HG03565 (cell line): ENCODE data around the gene SPRR2F.
"Not testable (repeated sequence)": the region's sequence is repeated elsewhere in the genome, so short reads cannot be mapped to it uniquely, and the experiment has no call there.

Experiments
- ATAC-seq: cut with Tn5 transposase; IDR thresholded peaks from one replicate; pipeline ENCODE4 v1.9.1; 2021; ENCODE audit warnings: mild to moderate bottlenecking, moderate library complexity; ENCODE audit not compliant: unreplicated experiment

The SPRR2F gene, protein sequence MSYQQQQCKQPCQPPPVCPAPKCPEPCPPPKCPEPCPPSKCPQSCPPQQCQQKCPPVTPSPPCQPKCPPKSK

DNA sequence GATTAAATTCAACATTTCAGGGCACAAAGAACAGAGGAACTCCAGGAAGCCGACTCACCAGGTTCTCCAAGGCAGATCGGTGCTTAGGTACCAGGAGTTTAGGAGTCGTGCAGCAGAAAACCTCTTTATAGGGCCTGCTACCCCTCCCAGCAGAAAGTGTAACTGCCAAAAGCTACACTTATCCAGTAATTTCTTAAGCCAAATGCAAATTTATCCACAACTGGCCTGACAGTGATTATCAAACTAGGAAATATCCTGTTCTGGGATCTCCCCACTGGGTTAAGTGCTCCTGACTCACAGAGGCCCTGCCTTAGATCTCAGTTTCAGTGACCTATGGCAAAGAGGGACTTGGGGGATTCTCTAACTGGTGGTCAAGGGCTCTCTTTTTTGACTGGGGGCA lies at the start of gene SPRR2F:
Gene SPRR2F (minus strand): TSS at position 101 of the 400 bp plus-strand sequence. CDS start 783 bp downstream, outside the sequence.
- no peak for ATAC-seq

DNA sequence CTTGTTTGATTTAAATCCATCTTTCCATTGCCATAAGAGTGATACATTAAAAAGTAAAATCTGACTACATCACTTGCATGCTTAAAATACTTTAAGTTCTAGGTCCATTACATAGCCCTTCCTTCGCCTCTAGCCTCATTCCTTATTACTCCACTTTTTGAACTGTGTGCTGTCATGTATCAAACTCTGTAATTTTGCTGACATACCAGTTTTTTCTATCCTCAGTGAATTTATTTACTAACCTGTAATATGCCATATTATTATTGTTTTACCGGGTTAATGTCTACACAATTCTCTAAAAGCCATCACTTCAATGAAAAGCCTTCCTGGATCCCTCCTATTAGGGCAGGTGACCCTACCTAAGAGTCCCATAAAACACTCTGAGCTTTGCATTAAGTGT lies 42.2 kb upstream of the SPRR2F start:
- ATAC-seq: no peak

DNA sequence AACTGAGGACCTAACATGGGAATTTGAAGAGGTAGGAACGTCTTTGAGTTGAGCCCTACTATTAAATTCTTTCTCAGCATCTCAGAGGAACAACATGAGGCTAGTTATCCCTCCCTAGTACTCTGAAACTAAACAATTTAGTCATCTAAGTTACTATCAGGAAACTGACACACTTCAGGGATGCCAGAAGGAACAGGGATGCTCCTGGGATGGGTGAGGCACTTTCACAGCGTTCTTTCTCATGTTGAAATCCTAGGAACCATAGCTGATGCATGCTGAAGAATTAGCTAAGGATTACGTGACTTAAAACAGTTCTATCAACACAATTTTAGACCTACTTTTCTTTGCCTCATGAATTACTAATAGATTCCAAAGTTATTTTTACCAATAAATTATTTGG lies 39.2 kb upstream of the SPRR2F start:
- no peak for ATAC-seq

DNA sequence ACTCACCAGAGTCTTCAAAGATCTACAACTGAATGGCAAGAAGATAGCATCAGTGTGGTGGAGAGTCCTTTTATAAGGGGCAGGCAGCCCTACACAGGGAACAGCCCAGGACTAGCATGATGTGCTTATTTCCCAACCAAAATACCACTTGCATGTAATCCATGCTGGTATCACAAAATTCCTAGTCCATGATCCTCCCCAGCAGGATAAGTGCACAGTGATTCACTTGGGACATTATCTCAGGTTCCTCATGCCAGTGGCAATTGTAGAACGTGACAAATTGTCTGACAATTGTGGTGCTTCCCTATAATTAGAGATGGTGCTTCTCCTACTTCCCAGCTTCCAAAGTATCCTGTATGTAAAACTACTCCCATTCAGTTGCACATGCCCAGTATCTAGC lies 37.5 kb upstream of the SPRR2F start, which contains the start of gene SPRR2G:
Gene SPRR2G (minus strand): TSS at position 45 of the 400 bp plus-strand sequence. CDS start 780 bp downstream, outside the sequence.
- ATAC-seq: no peak

DNA sequence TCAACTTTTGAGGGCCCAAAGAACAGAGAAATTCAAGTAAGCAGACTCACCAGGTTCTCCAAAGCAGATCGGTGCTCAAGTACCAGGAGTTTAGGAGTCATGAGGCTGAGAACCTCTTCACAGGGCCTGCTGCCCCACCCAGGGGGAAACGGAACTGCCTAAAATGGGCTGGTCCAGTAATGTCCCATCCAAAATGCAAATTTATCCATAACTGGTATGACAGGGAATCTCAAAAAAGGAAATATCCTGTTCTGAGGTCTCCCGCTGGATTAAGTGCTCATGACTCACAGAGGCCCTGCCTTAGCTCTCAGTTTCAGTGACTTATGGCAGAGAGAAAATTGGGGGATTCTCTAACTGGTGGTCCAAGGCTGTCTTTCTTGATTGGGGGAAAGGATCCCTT lies 28.1 kb upstream of the SPRR2F start:
- ATAC-seq: no peak

DNA sequence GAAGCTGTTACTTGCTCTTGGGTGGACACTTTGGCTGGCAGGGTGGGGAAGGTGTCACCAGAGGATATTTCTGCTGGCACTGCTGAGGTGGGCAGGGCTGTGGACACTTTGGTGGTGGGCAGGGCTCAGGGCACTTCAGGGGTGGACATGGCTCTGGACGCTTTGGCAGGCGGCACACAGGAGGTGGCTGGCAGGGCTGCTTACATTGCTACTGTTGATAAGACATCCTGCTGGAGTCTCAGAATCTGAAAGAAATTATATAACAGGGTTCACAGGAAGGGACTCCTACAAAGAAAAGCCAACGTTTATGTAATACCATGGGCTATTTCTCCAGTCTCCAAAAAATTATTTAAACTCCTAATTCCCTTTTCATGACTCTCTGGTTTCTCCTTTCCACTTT lies 27.2 kb upstream of the SPRR2F start:
- no peak for ATAC-seq

DNA sequence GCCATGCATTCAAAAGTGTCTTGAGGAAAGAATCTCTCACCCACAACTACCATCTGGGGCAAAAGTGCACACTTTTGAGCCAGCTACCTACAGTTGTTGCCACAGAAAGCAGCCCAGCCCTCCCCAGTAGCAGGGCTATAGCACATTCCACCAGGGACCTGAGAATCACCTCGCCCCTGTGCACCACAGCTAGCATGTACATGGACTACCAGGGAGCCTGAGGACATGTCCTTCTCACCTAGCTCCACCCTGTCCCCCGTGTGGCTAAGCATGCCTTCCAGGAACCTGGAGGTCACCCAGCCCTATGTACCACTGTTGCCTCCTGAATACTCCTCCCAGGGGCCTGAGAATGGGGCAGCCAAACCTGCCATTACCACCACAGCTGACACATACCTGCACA lies 20.4 kb upstream of the SPRR2F start:
- ATAC-seq: no peak

DNA sequence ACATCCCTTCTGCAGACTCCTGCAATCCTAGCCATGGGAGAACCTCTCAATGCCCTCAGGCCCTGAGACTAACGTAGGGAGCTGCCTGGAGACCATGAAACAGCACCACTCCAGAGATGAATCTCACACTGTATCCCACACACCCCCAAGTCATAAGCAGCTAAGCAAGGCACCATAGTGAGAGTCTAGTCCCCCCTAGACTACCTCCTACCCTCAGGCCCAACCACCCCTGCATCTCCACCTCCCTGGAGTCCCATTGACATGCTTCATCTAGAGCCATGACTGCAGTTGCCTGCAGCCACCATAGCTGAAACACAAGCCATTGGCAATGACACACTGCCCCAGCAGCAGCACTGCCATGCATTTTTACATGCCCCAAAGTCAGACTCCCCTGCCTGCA lies 20.0 kb upstream of the SPRR2F start:
- ATAC-seq: no peak

DNA sequence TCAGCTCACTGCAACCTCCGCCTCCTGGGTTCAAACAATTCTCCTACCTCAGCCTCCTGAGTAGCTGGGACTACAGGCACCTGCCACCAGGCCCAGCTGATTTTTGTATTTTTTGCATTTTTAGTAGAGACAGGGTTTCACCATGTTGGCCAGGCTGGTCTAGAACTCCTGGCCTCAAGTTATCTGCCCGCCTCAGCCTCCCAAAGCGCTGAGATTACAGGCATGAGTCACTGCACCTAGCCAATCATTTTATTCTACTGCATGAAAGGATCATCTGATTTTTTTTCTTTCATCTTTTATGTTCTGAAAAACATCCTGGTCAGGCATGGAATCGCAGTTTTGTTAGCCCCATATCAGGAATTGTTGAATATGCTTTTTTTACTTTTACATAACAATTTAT lies 15.4 kb upstream of the SPRR2F start:
- ATAC-seq: not testable (repeated sequence)

DNA sequence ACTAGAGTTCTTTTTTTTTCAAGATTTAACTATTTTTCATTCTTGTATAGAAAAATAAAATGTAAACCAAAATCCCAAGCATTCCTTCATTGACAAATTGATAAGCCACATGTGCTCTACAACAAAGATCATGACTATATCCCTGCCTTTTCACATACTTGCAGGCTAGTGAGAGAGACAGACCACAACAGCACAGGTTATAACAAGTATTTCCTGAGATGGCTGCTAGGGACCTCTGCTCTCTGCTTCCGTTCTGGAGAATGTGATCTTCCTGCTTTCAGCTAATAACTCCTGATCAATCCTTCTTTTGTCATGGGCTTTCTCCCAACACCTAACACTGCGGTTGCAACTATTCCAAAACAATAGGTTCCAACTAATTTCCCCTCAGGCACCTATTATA lies 14.0 kb upstream of the SPRR2F start:
- no peak for ATAC-seq

DNA sequence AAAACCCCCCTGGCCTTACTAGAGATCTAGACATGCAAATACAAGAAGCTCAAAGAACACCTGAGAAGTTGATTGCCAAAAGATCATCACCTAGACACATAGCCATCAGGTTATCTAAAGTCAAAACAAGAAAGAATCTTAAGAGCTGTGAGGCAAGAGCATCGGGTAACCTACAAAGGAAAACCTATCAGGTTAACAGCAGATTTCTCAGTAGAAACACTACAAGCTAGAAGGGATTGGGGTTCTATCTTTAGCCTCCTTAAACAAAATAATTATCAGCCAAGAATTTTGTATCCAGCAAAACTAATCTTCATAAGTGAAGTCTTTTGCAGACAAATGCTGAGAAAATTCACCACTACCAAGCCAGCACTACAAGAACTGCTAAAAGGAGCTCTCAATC lies 12.2 kb upstream of the SPRR2F start:
- no peak for ATAC-seq

DNA sequence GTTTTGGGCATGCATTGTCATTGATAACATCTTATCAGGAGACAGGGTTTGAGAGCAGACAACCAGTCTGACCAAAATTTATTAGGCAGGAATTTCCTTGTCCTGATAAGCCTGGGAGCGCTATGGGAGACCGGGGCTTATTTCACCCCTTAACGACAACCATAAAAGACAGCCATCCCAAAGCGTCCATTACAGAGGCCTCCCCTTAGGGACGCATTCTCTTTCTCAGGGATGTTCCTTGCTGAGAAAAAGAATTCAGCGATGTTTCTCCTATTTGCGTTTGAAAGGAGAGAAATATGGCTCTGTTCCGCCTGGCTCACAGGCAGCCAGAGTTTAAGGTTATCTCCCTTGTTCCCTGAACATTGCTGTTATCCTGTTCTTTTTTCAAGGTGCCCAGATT lies 10.5 kb upstream of the SPRR2F start:
- ATAC-seq: not testable (repeated sequence)

DNA sequence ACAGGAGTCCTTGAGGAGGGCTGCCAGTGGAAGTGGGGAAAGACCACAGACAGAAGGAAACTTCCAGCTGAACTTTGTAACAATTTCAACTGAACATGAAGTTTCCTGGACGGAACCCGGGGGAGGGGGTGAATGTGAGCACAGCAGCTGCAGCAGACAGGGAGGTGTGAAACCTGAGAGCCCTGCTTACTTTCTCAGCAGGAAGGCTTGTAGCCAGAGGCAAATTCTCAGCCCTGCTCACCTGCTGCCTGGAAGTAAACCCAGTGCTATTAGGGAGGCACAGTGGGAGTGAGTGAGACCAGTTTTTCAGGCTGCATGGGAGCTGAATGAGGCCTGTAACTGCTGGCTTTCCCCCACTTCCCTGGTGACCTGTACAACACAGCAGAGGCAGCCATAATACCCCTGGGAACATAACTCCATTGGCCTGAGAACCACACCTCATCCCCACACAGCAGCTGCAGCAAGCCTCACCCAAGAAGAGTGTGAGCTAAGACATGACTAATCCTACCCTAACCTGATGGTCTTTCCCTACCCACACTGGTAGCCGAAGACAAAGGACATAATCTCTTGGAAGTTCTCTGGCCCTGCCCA lies 9.6 kb upstream of the SPRR2F start:
- ATAC-seq: no peak

DNA sequence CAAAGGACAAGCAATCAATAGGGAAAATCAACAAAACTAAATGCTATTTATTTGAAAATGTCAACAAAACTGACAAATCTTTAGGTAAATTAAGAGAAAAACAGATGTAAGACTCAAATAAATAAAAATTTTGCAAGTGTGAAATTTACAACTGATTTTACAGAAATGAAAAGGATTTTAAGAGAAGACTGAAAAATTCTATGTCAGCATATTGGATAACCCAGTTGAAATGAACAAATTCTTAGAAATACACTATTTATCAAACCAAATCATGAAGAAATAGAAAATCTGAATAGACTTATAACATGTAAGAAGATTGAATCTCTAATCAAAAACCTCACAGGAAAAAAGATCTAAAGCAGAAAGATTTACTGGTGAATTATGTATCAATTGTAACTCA lies 7.6 kb upstream of the SPRR2F start:
- ATAC-seq: no peak

DNA sequence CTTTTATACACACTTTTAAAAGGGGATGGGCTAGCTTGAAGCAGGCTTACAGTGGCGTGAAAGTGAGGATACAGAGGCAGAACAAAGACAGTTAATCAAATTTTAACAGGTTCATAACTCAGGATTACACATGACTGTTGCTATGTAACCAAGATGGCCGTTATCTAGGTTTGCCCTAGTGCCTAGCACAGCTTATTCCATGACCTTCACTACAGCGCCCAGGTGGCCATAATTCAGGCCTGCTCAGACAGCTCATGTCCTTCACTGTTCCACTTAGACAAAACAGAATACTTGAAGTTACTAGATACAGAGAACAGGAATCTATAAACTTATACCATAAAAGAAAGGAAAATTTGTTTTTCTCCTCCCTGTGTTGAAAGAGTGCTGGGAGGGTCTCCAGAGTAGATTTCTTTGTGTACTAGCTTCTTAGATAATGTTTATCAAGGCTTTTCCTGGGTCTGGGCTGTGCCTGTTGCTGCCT lies 6.2 kb upstream of the SPRR2F start:
- no peak for ATAC-seq

DNA sequence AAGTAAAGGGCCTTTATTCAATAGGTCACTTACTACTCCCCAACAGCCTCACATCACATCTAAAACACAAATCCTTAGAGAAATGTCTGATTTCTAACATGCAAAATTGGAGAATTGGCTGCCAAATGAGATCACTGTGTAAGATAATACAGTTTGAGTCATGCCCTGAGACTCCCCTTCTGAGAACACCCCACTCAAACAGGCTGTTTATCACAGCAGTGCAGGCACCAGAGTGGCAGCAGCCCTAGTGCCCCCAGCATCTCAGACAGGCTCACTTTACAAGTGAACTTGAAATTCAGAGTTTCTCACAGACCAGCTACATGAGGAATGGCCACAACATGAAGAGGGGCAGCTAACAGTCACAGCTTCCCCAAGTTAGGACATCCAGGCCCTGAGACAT lies 1.9 kb upstream of the SPRR2F start:
- not testable (repeated sequence) for ATAC-seq

DNA sequence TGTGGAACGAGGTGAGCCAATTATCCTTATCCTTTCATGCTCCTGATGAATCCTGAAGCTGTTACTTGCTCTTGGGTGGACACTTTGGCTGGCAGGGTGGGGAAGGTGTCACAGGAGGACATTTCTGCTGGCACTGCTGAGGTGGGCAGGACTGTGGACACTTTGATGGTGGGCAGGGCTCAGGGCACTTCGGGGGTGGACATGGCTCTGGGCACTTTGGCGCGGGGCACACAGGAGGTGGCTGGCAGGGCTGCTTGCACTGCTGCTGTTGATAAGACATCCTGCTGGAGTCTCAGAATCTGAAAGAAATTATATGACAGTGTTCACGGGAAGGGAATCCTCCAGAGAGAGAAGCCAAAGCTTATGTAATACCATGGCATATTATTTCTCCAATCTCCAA lies 862 bp downstream of the SPRR2F start:
- ATAC-seq: not testable (repeated sequence)

DNA sequence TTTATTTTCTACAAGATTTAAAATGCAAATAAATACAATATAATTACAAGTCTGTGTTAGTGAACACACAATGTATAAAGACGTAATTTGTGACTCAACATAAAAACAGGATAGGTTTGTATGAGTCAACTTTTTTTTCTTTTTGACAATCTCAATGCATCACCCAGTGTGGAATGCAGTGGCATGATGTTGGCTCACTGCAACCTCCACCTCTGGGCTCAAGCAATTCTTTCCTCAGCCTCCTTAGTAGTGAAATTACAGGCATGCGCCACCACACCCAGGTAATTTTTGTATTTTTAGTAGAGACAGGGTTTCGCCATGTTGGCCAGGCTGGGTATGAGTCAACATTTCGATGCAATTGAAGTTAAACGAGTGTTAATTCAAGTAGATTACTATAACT lies 13.1 kb downstream of the SPRR2F start:
- no peak for ATAC-seq

DNA sequence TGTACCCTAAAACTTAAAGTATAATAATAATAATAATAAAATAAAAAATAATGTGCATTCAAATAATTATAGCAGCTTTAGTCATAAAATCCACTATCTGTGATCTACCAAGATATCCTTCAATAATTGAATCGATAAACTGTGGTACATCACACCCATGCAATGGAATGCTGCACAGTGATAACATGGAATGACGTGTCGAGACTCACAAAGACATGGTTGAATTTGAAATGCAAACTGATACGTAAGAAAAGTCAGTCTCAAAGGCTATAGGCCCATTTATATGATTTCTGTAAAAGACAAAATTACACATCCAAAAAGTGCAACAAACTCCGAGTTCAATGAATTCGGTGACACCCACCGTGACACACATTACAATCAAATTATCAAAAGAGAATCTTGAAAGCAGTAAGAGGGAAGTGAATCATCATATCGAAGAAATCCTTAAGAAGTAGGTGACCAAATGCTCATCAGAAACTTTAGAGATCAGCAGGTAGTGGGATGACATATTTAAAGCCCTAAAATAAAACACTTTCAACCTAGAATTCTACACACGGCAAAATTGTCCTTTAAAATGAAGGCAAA lies 13.8 kb downstream of the SPRR2F start:
- ATAC-seq: no peak

DNA sequence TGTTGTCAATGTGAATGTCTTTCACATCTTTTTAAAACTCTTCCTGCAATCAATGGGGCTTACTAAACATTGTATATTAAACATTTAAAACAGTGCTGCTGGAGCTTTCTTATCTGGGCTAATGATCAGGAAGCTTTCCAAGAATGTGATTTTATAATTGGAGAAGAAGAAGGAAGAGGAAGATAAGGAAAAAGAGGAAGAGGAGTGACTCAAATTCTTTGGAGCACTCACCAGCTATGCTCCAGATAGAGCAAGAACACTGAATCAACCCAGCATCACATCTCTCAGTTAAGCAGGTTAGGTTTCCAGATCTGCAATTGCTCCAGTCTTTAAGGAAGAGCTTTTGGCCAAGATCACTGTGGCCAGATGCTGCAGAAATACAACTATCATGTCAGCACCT lies 17.6 kb downstream of the SPRR2F start:
- no peak for ATAC-seq

DNA sequence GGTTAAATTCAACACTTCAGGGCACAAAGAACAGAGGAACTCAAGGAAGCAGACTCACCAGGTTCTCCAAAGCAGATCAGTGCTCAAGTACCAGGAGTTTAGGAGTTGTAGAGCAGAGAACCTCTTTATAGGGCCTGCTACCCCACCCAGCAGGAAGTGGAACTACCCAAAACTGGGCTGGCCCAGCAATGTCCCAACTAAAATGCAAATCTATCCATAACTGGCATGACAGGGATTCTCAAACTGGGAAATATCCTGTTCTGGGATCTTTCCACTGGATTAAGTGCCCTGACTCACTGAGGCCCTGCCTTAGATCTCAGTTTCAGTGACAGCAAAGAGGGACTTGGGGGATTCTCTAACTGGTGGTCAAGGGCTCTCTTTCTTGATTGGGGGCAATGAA lies 18.9 kb downstream of the SPRR2F start, which contains the start of gene SPRR2E:
Gene SPRR2E (minus strand): TSS at position 101 of the 400 bp plus-strand sequence. CDS start 775 bp downstream, outside the sequence.
- ATAC-seq: no peak

DNA sequence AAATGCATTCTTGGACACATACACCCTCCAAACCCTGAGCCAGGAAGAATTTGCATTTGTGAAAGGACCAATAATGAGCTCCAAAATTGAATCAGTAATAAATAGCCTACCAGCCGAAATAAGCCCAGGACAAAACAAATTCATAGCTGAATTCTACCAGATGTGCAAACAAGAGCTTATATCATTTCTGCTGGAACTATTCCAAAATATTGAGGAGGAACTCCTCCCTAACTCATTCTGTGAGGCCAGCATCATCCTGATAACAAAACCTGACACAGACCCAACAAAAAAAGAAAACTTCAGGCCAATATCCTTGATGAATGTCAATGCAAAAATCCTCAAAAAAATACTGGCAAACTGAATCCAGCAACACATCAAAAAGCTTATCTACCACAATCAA lies 25.7 kb downstream of the SPRR2F start:
- ATAC-seq: no peak
